GM12891 (cell line): ENCODE data around the gene MATK.
"Not testable (repeated sequence)": the region's sequence is repeated elsewhere in the genome, so short reads cannot be mapped to it uniquely, and the experiment has no call there.

Source experiments
- DNase-seq: peaks from one replicate; pipeline ENCODE4 v3.0.0; 2011; ENCODE audit warnings: low spot score; ENCODE audit not compliant: insufficient read length
- FAIRE-seq: peaks from 2 replicates; lab custom pipeline; 2011; peaks lifted over from hg19 to GRCh38; lab: Jason Lieb, UNC
- PAX5 ChIP-seq: IDR thresholded peaks from 2 replicates; pipeline ENCODE4 v1.6.1; 2011; ENCODE audit warnings: low read length, moderate library complexity, mild to moderate bottlenecking; ENCODE audit not compliant: insufficient read depth, severe bottlenecking
- POLR2A ChIP-seq: IDR thresholded peaks from 2 replicates; pipeline ENCODE4 v1.6.1; 2011; ENCODE audit warnings: low read depth, low read length, control low read depth
- POLR2AphosphoS5 ChIP-seq: IDR thresholded peaks from 2 replicates; pipeline ENCODE4 v1.6.1; 2011; ENCODE audit warnings: low read depth, low read length, control low read depth
- POU2F2 ChIP-seq: IDR thresholded peaks from 2 replicates; pipeline ENCODE4 v1.6.1; 2011; ENCODE audit warnings: low read depth, mild to moderate bottlenecking, control low read depth, low read length, moderate library complexity
- SPI1 ChIP-seq: IDR thresholded peaks from 2 replicates; pipeline ENCODE4 v1.6.1; 2011; ENCODE audit warnings: low read depth, low read length, control low read depth
- TAF1 ChIP-seq: IDR thresholded peaks from 2 replicates; pipeline ENCODE4 v1.6.1; 2011; ENCODE audit warnings: low read depth, low read length, control low read depth

MATK gene

GRCh38 chr19:3817761-3818160, 31.6 kb upstream of the MATK start:
- DNase-seq (no peak), FAIRE-seq (no peak)
- TF ChIP-seq SPI1, result no peak
- no peak for TF ChIP-seq POLR2AphosphoS5
- no peak for TF ChIP-seq POLR2A
- no peak for TF ChIP-seq TAF1
- no peak for TF ChIP-seq PAX5
- no peak for TF ChIP-seq POU2F2

GRCh38 chr19:3816566-3817218, 30.5 kb upstream of the MATK start:
- no peak for DNase-seq
- FAIRE-seq, result no peak
- no peak for TF ChIP-seq POLR2A
- no peak for TF ChIP-seq PAX5
- no peak for TF ChIP-seq SPI1
- TF ChIP-seq POU2F2, result no peak
- TF ChIP-seq TAF1, result no peak

GRCh38 chr19:3816148-3816547, 30.0 kb upstream of the MATK start:
- not testable (repeated sequence) for FAIRE-seq, DNase-seq

- DNase-seq (no peak), FAIRE-seq (no peak)
- TF ChIP-seq TAF1, result no peak
- TF ChIP-seq POLR2AphosphoS5, result no peak
Observed at GRCh38 chr19:3814648-3815047, 28.5 kb upstream of the MATK start.

GRCh38 chr19:3813473-3814392, 27.6 kb upstream of the MATK start:
- FAIRE-seq, result no peak
- DNase-seq, result no peak
- TF ChIP-seq SPI1, result no peak
- TF ChIP-seq TAF1, result no peak
- TF ChIP-seq PAX5, result no peak
- TF ChIP-seq POLR2AphosphoS5, result no peak
- TF ChIP-seq POU2F2, result no peak
- TF ChIP-seq POLR2A, result no peak

- DNase-seq (no peak), FAIRE-seq (no peak)
- TF ChIP-seq SPI1 (no peak), PAX5 (no peak), POLR2AphosphoS5 (no peak), TAF1 (no peak), POU2F2 (no peak), POLR2A (no peak)
Observed at GRCh38 chr19:3810708-3811355, 24.7 kb upstream of the MATK start.

- no peak for DNase-seq
- peak; percentile 77 for FAIRE-seq
- no peak for TF ChIP-seq POLR2AphosphoS5
- no peak for TF ChIP-seq TAF1
- TF ChIP-seq POLR2A, result no peak
- TF ChIP-seq SPI1, result no peak
- no peak for TF ChIP-seq PAX5
- TF ChIP-seq POU2F2, result peak; percentile 76
Observed at GRCh38 chr19:3809881-3810707, 23.9 kb upstream of the MATK start.

- no peak for FAIRE-seq
- no peak for TF ChIP-seq POLR2AphosphoS5
- no peak for DNase-seq
Observed at GRCh38 chr19:3808420-3809143, 22.4 kb upstream of the MATK start.

- peak; percentile 77 for FAIRE-seq
- TF ChIP-seq POLR2AphosphoS5, result no peak
- TF ChIP-seq SPI1, result no peak
- no peak for TF ChIP-seq POU2F2
- TF ChIP-seq TAF1, result no peak
- TF ChIP-seq PAX5, result no peak
- TF ChIP-seq POLR2A, result no peak
- no peak for DNase-seq
Observed at GRCh38 chr19:3807574-3808354, 21.6 kb upstream of the MATK start.
